Caki2 (cell line): ENCODE data around the gene STK17A. TPM values are rescaled to one million over a fixed set of nuclear protein-coding genes. Genes with fewer than 3 reads are reported as not detected.

Experiments used
- DNase-seq: peaks from one replicate; pipeline ENCODE4 v3.0.0-alpha.2; 2015; ENCODE audit warnings: low read depth
- in situ Hi-C: cut with HindIII; loops from 2 replicates; pipeline ENCODE4 v1.10.0; 2016; ENCODE audit warnings: low sequenced_read_pairs, low pct_unique_long_range_greater_than_20kb, mixed read lengths
- total RNA-seq: library from RNA; depleted of rRNA; stranded (reverse); fragments of >200 nt; shearing (Covaris generic); gene quantifications from 2 replicates; pipeline ENCODE4 v1.2.3, GENCODE V29; 2014; ENCODE audit warnings: low replicate concordance

Gene STK17A
- total RNA-seq, 1 experiment from 2014 or later = 54.6 TPM

GRCh38 chr7:43646603-43647338 lies 63.9 kb downstream of the STK17A start:
- no peak for DNase-seq
- in situ Hi-C loops = no loop called here

GRCh38 chr7:43647339-43647672 lies 64.4 kb downstream of the STK17A start:
- DNase-seq = no peak
- in situ Hi-C loops = no loop called here

DNA sequence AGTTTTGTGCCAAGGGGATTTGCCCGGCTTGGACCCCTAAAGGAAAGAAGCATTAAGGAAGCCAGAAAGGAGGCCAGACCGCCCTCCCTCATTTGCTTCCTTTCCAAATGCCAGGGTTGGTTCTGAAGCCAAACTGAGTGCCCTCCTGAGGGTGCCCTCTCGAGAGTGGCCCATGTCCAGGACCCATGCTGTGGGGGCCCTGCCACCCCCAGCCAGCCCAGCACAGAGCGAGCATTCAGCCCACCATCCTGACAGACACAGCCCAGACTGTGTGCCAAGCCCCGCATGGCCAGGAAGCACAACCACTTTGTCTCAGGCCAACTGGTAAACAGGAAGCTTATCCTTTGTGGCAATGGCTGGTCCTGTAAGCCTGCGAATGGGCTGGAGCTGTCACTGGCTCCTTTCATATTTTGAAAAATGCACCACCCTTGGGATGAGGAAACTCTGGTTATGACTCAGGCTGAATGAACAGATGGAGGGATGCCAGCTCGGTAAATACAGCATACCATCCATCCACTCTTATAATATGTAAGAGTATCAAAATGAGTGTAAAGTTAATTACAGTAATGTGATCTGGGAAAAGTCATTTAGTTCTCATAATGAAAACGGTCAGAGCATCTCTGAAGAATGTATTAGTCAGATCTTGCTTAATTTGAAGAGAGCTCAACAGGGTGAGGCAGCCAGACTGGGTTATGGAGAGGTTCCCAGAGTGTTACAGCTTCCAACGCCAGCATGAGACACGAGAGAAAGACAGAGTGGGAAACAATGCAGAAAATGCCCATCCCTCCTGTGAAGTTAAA lies 65.0 kb downstream of the STK17A start:
- peak; percentile 91 for DNase-seq

GRCh38 chr7:43648473-43649406 lies 65.8 kb downstream of the STK17A start:
- peak; percentile 70 for DNase-seq
- in situ Hi-C loops = no loop called here

More for the DNA sequence above, 65.0 kb downstream of the STK17A start:
- in situ Hi-C loops = no loop called here

DNA sequence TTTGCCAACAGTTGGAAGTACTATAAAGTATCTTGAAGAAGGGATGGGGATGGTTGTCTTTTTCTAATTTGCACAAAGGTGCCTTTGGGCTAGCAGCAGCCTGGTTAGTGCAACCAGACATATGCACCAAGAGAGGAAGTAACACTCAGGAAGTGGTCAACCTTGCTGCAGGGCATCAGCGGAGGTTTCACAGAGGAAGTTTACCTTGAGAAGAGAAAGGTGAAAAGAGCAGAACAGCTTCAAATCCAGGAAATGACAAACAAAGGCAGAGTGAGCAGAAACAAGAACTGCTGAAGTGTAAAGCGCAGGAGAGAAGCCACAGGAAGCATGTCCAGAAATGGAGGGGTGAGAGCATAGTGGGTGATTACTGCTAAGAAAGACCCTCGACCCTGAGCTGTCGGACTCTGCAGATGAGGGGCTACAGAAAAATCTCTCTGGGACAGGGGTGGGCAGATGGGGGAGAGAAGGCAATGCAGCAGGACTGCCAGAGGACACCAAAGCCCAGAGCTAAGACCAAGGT lies 66.9 kb downstream of the STK17A start:
- no peak for DNase-seq
- in situ Hi-C loops = no loop called here

GRCh38 chr7:43650457-43651052 lies 67.6 kb downstream of the STK17A start:
- in situ Hi-C loops = no loop called here

DNA sequence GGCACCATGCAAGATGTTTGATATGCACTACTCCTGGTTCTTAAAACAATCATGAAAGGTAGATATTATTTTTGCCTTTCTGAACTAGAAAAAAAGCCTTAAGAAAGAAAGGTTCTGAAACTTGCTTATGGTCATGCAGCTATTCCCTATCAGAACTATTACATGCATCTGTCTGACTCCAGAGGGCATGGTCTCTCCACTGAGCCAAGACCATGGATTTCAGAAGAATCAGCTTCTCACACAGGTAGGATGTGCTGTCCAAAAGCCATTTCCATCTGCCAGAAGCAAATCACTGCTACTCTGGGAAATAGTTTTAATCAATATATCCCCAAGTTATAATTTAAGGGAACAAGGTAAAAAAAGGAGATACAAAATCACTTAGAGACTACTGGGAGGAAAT lies 69.5 kb downstream of the STK17A start:
- DNase-seq = no peak

More at GRCh38 chr7:43650457-43651052, 67.6 kb downstream of the STK17A start:
- DNase-seq = peak; percentile 47

GRCh38 chr7:43653466-43653865 lies 70.6 kb downstream of the STK17A start:
- no peak for DNase-seq
- in situ Hi-C loops = no loop called here

More for the DNA sequence above, 69.5 kb downstream of the STK17A start:
- in situ Hi-C loops = no loop called here

GRCh38 chr7:43653891-43654504 lies 71.1 kb downstream of the STK17A start:
- in situ Hi-C loops = no loop called here
- no peak for DNase-seq

DNA sequence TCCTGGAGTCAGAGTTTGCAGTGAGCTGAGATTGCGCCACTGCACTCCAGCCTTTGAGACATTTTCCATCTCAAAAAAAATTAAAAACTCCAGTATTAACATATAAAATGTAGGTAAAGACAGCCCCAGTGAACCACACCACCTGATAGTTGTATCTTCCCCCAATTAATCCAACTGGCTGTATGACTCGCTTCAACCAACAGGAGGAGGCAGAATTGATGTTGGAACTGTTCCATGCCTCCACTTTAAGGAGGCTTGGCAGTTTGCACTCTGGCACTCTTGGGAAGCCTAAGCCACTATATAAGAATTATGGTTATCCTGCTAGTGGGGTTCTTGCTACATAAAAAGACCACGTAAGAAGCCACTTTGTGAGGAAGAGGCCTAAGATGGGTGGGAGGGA lies 72.7 kb downstream of the STK17A start:
- no peak for DNase-seq
- in situ Hi-C loops = no loop called here

DNA sequence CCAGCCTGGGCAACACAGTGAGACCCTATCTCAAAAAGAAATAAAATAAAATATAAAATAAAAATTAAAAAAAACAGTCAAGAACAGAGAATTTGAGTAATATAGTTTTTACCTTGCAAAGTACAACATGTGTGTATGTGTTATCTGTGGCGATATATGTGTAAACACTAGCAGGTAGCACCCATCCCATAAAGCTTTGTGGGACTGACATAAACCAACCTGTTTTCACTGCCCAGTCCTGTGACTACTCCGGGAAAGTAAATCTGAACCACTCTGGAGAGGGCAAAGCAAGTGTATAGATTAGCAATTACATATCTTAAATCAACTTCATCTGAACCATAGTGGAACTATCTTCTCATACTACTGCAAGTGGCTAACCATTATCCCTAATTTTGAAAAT lies 74.1 kb downstream of the STK17A start:
- no peak for DNase-seq
- in situ Hi-C loops = no loop called here

DNA sequence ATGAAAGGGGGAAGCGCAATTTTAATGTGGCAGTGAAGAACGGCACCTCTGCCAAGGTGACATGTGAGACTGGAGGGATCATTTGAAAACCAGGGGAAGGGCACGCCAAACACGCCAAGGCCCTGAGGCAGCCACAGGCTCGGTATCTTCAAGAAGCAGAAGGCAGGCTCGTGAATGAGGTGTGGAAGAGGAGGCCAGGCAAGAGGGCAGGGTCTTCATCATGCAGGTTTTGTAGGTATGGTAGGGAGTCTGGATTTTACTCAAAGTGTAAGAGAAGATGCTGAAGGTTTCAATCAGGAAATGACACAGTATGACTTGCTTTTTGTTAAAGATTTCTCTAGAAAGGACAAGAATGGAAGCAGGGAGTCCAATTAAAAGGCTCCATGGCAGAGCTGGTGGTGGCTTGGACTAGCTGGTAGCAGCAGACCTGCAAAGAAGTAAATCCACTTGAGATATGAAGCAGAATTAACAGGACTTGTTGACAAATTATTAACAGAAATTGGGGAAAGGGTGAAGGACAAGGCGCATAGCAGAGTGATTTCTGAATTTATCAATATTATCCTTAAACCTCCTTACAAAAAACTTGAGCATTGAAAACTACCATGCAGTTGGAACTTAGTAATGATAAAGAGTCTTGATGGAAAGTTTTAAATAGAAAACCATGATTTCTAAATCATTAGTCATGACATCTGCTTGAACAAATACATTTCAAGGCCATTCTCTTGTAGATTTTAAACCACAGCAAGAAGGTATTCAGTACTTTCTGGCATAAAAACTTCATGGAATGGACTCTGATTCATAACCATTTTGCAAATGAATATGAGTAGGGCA lies 76.0 kb downstream of the STK17A start:
- no peak for DNase-seq

DNA sequence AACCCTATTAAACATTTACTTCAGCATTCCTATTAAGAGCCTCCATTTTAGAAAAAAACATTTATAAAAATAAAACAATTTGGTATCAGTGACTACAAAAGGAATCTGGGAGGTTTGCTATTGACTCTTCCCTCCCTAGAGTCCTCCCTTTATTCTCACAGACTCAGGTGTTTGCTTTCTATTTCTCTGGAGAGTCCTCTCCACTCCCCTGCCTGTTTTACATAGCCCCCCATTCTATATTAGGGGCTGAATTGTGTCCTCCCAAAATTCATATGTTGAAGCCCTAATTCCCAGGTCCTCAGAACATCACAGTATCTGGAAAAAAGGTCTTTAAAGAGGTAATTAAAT lies 76.6 kb downstream of the STK17A start:
- in situ Hi-C loops = no loop called here
- DNase-seq = peak; percentile 65

More for the DNA sequence above, 76.0 kb downstream of the STK17A start:
- in situ Hi-C loops = no loop called here

DNA sequence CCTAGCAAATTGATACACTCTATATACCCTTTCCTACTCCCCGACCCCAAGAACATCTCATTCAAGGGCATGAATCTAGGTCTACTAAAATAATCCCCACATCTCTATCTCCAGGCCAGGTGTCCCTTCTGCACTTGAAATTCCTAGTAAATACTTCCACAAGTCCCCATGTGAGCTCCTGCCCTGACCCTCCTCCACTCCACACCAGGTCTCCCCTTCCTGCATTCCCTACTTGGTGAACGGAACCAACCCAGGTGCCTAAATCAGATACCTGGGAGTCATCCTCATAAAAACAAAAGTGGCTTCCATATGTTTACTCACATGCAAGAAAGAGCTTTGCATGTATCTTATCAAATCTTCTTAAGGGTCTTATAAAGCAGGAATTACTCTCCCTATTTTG lies 77.2 kb downstream of the STK17A start:
- in situ Hi-C loops = no loop called here
- no peak for DNase-seq

DNA sequence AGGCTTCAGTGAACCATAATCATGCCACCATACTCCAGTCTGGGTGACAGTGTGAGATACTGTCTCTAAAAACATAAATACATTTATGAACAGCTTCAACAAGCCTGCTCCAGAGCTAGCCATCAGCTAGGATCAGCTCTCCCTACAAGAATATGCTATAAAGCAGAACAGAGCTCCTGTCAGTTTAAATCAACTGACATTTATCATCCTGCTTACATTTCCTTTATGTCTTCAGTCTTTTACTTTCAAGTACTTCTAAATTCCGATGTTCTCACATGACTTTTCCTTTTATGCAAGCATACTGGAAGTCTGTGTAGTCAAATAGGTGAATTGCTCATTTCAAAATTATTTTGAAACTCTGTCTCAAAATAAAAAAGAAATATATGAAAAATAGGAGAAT lies 81.8 kb downstream of the STK17A start:
- no peak for DNase-seq
- in situ Hi-C loops = no loop called here

DNA sequence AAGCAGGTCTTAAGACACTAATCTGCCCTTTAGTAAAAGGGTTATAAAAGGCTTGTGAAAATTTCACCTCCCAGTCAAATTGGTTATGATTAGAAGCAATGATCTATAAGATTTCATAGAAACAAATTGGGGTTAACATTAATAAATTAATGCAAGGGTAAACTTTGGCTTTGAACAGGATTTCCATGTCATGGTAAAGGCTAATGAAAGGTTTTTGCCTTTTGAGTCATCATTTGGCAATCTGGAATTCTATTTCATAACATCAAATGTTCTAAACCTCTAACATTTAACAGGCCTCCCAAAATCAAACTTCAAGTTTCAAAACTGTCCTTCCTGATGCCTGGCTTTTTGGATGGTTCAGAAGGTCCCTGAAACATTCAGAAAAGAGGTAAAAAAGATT lies 84.0 kb downstream of the STK17A start:
- no peak for DNase-seq
- in situ Hi-C loops = no loop called here

DNA sequence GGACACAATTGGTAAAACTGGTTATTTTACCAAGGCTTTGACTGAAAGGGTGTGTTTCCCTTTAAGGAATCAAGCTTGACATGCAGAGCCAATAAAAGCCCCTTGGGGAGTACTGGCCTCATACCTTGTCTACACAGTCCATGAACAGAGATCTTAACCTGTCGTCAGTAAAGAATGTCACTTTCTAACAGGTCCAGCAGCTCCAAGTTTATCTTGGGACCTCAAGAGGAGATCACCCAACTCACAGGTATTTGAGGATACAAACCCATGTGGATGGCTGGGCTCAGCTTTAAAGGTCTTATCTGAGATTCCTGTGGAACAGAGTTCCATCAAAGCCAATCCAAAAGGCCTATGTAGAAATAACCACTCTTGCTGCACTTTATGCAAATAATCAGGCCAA lies 85.1 kb downstream of the STK17A start:
- in situ Hi-C loops = no loop called here
- DNase-seq = no peak
